NCI-H510A (cell line): ENCODE results near the gene TELO2.
"Not testable (repeated sequence)": the region's sequence is repeated elsewhere in the genome, so short reads cannot be mapped to it uniquely, and the experiment has no call there.

Experiments used
- DNase-seq: peaks from one replicate; lab custom pipeline; 2025; lab: John Stamatoyannopoulos, UW

The TELO2 gene

DNA sequence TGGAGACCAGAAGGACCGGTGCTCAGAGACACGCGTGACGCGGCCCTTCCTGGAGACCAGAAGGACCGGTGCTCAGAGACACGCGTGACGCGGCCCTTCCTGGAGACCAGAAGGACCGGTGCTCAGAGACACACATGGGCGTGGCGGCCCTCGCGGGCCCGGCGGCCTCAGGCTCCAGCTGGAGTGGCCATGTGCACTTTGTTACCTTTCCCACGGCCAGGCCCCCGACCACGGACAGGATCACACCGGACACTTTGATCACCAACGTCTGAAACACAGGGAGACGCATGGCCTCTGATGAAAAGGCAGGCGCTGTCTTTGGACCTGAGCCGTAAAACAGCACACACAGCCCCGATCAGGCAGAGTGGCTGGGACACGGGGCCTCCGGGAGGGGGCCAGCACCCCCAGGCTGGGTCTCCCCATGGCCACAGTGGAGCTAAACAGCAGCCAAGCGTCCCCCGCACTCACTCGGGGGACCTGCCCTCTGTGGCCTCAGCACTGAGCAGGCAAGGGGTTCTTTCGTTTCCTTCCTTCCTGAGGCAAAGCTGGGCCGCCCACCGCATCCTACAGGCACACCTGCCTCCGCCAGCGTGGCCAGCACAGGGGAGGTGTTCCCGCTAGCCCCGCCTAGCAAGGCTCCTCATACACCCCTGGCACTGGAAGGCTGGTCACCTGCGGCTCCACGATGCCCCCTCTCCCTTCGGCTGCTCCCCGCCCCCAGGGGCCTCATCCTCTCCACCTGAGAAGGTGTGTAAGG is 35.5 kb upstream of the TELO2 start:
- no peak for DNase-seq

DNA sequence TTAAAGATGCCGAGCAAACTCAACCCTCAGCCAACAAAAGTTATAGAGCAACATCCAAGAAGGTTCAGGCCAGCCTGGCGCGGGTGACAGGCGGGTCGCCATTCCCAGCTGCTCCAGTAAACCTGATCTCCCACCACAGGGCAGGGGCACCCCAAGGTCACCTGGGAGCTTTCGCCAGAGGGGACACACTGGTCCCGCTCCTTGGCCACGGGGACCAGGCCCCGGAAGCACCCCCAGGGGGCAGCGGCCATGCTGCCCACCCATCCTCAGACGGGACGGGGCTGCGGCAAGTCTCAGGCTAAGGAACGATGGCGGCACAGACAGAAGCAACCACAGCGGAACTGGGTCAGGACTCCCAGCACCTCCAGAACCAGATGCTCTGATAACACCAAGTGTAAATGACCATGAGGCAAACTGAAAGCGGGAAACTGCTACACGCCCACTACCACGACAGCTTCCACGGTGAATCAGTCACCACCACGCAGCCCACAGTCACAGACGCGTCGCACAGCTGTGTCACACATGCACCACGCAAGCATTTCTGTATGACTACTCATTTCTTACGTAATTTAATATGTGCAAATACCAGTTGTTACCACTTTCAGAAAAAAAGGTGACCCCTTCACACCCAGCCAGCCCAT is 34.7 kb upstream of the TELO2 start:
- DNase-seq, result no peak

GRCh38 chr16:1458977-1459341 is 34.2 kb upstream of the TELO2 start:
- DNase-seq, result no peak

GRCh38 chr16:1459967-1460366 is 33.2 kb upstream of the TELO2 start:
- no peak for DNase-seq

DNA sequence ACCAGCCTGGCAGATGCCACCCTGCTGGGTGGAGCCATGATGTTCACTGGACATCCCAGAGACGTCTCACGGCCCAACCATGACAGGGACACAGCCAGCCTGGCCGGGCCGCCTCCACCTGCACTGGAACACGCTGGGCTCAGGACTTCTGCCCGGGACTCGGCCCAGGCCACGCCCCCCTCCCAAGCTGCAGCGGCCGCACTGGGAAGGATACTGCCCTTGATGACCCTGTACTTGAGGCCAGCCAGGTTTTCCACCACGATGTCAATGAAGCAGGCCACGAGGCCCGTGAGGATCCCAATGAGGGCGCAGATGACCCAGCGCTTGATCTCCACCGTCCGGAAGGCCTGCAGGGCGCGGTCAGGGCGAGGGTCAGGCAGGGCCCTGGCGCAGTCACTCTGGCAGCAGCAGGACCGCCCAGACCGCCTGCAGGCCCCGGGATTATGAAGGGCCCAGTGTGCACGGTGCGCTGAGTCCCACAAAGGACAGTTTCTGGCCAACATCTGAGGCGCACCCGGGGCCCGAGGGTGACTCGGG is 32.5 kb upstream of the TELO2 start:
- DNase-seq, result no peak

DNA sequence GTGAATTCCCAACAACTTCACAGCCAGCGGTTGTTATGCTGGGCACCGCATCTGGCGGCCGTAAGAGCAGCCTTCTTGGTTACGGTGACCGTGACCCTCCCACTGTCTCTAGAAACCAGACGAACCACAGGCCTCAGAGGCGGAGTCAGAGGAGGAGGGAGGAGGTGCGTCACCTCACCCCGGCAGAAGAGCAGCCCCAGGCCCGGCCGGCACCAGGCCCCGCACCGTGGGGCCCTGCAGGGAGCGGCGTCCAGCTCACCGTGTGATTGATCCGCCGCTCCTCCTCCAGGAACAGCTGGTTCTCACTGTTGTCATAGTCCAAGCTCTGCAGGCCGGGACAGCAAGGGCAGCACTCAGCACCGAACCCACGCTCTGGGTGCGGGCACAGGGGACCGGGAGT is 32.0 kb upstream of the TELO2 start:
- no peak for DNase-seq

GRCh38 chr16:1464196-1464893 is 28.8 kb upstream of the TELO2 start:
- DNase-seq, result no peak

- no peak for DNase-seq
Measured at GRCh38 chr16:1464894-1465566, 28.1 kb upstream of the TELO2 start.

DNA sequence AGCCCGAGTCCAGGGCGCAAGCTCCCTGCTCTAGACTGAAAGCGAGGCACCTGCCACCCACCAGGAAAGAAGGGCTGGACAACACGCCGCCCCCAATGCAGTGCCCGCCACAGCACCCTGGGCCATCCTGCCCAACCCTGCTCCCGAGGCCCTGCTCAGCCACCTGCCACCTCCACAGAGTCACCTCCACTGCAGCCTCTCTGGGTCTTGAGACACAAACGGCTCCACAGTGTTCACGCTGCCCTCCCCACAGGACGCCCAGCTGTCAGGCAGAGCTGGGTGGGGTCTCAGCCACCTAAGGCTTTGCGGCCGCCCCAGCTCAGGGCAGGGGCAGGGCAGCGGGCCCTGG is 27.6 kb upstream of the TELO2 start:
- DNase-seq, result no peak

- DNase-seq, result no peak
Measured at GRCh38 chr16:1466054-1466453, 27.1 kb upstream of the TELO2 start.

DNA sequence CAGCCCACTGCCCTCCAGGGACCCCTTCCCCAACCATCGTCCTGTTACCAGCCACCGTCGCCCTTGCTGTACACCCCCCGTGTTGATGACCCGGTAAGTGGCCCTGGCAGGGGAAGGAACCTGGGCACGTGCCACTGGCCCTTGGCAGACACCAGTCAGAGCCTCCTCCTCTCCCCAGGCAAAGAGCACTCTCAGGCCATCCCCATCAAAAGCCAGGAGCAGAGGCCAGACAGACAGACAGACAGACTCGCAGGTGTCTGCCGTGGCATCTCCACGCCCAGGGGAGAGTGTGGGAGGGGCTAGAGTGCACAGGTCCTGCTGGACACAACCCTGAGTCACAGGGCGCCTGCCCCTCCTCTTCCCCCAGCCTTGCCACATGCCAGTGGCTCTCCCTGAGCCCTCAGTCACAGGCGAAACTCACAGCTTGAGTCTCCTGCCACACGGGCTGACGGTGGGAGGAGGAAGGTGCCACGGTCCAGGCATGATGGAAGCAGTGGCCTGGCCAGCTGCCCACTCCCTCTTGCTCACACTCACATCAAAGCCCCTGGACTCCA is 26.1 kb upstream of the TELO2 start:
- no peak for DNase-seq

- no peak for DNase-seq
Measured at GRCh38 chr16:1468426-1468810, 24.7 kb upstream of the TELO2 start.

DNA sequence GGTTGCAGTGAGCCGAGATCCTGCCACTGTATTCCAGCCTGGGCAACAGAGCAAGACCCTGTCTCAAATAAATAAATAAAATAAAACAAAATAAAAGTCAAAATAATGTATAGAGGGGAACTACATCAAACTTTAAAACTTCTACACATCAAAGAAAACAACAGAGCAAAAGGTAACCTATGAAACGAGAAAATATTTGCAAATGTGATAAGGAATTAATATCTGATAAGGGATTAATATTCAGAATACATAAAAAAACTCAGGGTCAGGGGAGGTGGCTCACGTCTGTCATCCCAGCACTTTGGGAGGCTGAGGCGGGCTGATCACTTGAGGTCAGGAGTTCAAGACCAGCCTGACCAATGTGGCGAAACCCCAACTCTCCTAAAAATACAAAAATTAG is 24.0 kb upstream of the TELO2 start:
- not testable (repeated sequence) for DNase-seq

GRCh38 chr16:1469693-1470201 is 23.4 kb upstream of the TELO2 start:
- no peak for DNase-seq

DNA sequence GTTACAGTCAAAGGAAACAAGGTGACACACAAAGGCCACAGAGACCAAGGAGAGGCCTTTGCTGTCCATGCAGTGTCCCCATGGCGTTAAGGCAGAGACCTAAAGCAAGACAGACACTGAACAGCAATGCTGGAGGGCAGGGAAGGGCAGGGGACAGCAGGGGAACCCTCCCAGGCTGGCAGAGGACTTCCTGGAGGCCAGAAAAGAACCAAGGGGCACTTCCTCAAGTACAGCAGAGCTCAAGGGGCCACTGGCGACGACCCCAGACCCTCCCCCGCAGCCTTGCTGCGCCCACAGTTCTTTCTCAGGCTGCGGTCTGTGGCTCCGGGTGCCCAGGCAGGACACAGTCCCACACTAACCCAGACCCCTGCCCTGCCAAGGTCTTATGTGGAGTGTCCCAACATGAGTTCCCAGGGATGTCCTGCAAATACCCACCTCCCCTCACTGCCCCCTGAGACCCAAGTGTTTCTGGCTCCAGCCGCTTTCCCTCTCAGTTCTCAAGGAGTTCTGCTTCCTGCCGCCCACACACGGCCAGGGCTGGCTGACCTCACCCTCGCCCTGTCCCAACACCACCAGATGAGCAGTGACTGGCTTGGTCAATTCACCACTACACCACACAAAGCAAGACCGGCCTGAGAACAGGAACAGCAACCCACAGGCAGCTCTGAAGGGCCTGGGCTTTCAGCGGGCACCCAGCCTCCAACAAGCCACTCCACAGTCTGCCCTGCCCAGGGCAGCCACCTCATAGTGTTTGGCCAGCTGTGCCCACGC is 22.5 kb upstream of the TELO2 start:
- DNase-seq, result no peak

DNA sequence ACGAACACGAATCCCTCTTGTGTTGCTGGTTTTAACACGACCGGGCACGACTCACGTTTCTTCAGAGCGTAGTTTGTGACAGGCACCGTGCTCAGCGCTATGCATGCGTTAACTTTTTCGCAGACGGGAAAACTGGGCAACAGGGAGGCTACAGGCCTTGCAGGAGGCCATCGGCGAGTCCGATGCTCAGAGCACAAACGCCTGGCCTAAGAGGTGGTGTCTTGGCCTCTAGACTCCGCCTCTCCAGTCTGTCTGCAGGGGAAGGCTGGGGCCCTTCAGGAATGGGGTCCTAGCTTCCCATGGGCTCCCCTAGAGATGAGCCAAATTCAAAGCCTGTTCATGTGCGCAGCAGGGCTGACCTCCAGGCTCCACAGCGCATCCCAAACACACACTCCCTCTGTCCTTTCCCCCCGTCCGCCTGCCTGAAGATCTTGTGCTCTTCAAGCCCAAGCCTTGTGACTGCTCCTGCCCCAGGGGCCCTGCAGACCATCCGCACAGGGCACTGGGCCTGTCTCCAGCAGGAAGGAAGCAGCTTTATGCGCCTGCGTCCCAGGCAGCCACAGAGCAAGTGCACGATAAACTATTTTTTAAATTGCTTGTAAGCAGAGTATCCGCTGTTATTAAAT is 21.5 kb upstream of the TELO2 start:
- DNase-seq, result no peak

GRCh38 chr16:1472974-1473373 is 20.2 kb upstream of the TELO2 start:
- DNase-seq, result no peak

- no peak for DNase-seq
Measured at GRCh38 chr16:1474082-1474795, 18.9 kb upstream of the TELO2 start.

- DNase-seq, result no peak
Measured at GRCh38 chr16:1474796-1475551, 18.2 kb upstream of the TELO2 start, which contains the start of gene CLCN7. CLCN7 (minus strand) TSS chr16:1475028; CDS start chr16:1474974, 54 bp downstream.
